Epithelial cell of esophagus (primary cell): ENCODE data around the gene ALLC.

Experiments used
- DNase-seq: peaks from one replicate; pipeline ENCODE4 v3.0.0; 2010; ENCODE audit warnings: low read depth
- H3K4me3 ChIP-seq: 2 replicates; pipeline ENCODE4 v1.5.1; 2011; ENCODE audit warnings: mild to moderate bottlenecking, low read length, control low read depth
- CTCF ChIP-seq: IDR thresholded peaks from 2 replicates; pipeline ENCODE4 v1.5.1; 2011; ENCODE audit warnings: low read depth, mild to moderate bottlenecking, low read length, control low read depth, inconsistent platforms; ENCODE audit not compliant: insufficient read depth; ENCODE audit errors: missing control alignments

ALLC gene

DNA sequence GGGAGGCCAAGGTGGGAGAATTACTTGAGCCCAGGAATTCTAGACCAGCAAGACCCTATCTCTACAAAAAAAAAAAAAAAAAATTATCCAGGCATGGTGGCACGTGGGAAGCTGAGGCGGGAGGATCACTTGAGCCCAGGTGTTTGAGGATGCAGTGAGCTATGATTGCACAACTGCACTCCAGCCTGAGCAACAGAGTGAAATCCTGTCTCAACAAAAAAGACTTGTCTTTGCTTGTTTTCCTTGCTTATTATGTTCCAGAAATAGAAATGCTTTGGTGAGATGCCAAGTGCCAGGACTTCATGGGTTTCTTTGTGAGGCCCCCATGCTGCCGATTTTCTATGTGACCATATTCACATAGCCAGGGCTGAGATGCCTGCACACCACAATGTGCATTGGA, 54.4 kb downstream of the ALLC start:
- no peak overlapping the region for H3K4me3 ChIP-seq
- DNase-seq, result peak; percentile 65
- no peak for TF ChIP-seq CTCF

GRCh38 chr2:3712831-3713503, 55.0 kb downstream of the ALLC start:
- no peak for TF ChIP-seq CTCF
- H3K4me3 ChIP-seq, result no peak overlapping the region
- DNase-seq, result no peak

DNA sequence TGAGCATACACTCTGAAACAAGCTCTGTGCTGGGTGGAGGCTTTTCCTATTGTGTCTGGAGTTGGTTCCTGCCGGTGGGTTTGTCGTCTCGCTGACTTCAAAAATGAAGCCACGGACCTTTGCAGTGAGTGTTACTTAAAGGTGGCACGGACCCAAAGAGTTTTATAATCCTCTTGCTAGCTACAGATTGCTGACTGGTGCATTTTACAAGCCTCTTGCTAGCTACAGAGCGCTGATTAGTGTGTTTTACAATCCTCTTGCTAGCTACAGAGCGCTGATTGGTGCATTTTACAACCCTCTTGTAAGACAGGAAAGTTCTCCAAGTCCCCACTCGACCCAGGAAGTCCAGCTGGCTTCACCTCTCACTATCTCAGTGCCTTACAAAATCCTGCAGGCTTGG, 60.7 kb downstream of the ALLC start:
- no peak for DNase-seq
- no peak for TF ChIP-seq CTCF
- H3K4me3 ChIP-seq, result no peak overlapping the region

GRCh38 chr2:3725002-3725401, 67.0 kb downstream of the ALLC start:
- TF ChIP-seq CTCF, result no peak
- H3K4me3 ChIP-seq, result no peak overlapping the region
- DNase-seq, result no peak

GRCh38 chr2:3725458-3726250, 67.7 kb downstream of the ALLC start:
- H3K4me3 ChIP-seq, result no peak overlapping the region
- no peak for TF ChIP-seq CTCF
- DNase-seq, result no peak

DNA sequence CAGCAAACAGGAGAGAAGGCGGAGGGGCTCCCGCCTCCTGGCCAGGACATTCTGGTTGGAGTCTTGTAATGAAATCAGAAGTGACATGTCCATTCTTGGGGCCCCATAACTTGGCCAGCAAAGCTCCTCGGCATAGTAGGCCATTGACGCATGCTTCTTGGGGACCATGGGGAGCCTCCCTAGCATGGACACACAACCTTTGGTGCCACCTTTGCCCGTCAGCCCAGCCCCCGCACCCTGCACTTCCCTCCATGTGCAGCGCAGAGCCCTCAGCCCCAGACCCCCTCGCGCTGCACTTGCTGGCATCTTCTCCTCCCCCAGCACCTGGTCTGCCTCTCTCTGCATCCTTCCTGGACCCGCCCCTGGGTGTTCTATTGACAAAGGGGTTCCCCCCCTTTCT, 68.5 kb downstream of the ALLC start:
- DNase-seq, result no peak
- no peak for TF ChIP-seq CTCF

GRCh38 chr2:3727397-3728045, 69.5 kb downstream of the ALLC start:
- no peak for TF ChIP-seq CTCF
- DNase-seq, result no peak
- H3K4me3 ChIP-seq, result no peak overlapping the region

More for the DNA sequence above, 68.5 kb downstream of the ALLC start:
- no peak overlapping the region for H3K4me3 ChIP-seq
